GM20431 (cell line): ENCODE results near the gene SMAD6.

ENCODE experiments used
- in situ Hi-C: fragments of 300-500 bp; cut with MseI, MboI; formaldehyde crosslinking; loops from one replicate; pipeline ENCODE4 v1.15.0; 2020; ENCODE audit warnings: low sequenced_read_pairs; ENCODE audit not compliant: unreplicated experiment

SMAD6 gene

DNA sequence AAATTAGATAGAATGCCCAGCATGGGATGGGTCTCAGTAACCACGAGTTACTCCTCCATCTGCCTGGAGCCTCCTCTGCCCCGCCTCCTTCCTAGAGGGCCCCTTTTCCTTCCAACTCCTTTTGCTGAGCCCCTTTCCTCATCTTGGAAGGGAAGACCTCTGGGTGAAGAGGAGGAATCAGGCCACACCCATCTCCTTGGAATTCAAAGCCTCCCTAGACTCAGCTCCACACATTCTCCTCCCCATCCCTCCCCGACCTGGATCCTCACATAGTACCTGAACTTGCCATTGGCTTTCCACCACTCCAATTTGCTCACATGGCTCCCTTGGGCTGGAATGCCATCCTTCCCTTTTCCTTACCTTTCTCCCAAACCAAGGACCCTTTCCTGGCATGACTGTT, 128.8 kb downstream of the SMAD6 start:
- in situ Hi-C loops: no loop called here

DNA sequence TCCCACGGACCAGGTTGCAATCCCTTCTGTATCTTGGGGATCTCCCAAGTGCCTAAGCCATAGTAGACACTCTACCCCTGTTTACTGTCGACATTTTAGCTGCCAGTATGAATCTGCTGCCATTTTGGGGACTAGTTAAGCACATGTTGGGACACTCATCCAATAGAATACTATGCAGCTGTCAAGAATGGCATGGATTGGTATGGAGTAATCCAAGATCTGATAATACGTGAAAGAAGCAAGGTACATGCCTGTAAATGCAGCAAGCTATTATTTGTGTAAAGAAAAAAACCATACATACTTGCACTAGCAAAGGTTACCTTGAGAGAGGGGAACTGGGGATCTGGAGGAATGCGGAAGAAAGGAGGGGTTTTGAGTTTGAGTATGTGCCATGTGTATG, 129.3 kb downstream of the SMAD6 start:
- in situ Hi-C loops: no loop called here

DNA sequence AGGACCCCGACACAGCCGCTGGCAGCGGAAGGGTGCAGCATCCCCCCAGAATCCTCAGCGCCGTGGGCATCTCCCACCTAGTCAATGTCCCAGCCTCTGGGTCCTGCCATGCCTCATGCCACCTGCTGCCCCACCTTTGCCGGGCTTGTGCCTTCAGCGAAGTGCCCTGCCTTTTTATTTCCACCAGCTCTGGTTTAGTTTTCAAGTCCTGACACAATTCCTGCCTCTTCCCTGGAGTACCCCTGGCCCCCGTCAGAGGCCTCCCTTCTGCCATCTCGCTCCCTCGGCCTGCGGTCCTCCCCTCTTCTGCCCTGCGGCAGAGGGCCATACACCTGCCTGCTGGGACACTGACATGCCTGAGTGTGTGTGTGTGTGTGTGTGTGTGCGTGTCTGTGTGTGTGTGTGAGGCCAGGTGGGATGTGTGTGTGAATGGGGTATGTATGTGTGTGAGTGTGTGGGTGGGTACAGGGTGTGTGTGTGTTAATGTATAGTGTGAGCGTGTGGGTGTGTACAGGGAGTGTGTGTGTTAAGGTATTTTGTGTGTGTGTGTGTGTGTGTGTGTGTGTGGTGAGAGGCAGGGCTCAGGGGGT, 129.9 kb downstream of the SMAD6 start:
- in situ Hi-C loops: no loop called here
